K562 (cell line): ENCODE measurements around the gene KCND1. TPM values are rescaled to one million over a fixed set of nuclear protein-coding genes. Genes with fewer than 3 reads are reported as not detected.

Source experiments
- ATAC-seq: fragments of 200-7000 bp; cut with Tn5 transposase; 3 replicates; pipeline ENCODE4 v1.9.1; 2020; ENCODE audit warnings: moderate library complexity
- BruUV-seq: library from RNA; stranded (reverse); fragments of 400-500 nt; replicated peaks from 2 replicates; lab custom pipeline; 2021; lab: Mats Ljungman, UMichigan
- CTCF ChIA-PET: fragments of 300-600 bp; formaldehyde crosslinking; extraction: SDS; loops from one replicate; lab custom pipeline; 2021; ENCODE audit warnings: low intra/inter-chr PET ratio; lab: Yijun Ruan, JAX
- POLR2A ChIA-PET: fragments of 300-600, 350-650 bp; sonication (Branson Sonifier 250); formaldehyde crosslinking; extraction: SDS; loops from one replicate; lab custom pipeline; 2021; ENCODE audit warnings: antibody characterized with exemption, inconsistent platforms; lab: Yijun Ruan, JAX
- DNase-seq, 4 experiments: peaks; one replicate each; pipeline versions ENCODE4 v3.0.0 to v3.0.0-alpha.2; 2011 to 2018; ENCODE audit warnings: low spot score in 3 of 4, mixed read lengths in 3 of 4; ENCODE audit errors: extremely low read depth in 1 of 4
- FAIRE-seq: peaks from 2 replicates; lab custom pipeline; 2011; peaks lifted over from hg19 to GRCh38; lab: Jason Lieb, UNC
- H2AFZ ChIP-seq: 2 replicates; pipeline ENCODE4 v1.6.0; 2011; ENCODE audit warnings: low read depth, low read length, control low read depth, inconsistent platforms
- H3K27ac ChIP-seq: fragments of 200-600 bp; 3 replicates; pipeline ENCODE4 v1.8.0; 2011; ENCODE audit warnings: low read depth, mild to moderate bottlenecking, control low read depth, inconsistent platforms, low read length, moderate library complexity, mixed read lengths; ENCODE audit errors: extremely low read depth
- H3K27me3 ChIP-seq, 2 experiments: fragments of 300-600 bp in 1 of 2; 2 replicates in 1 of 2; 3 replicates in 1 of 2; pipeline versions ENCODE4 v1.6.0 to v1.8.0; 2011; ENCODE audit warnings: inconsistent platforms in 2 of 2, low read length in 2 of 2, mild to moderate bottlenecking in 1 of 2, mixed read lengths in 1 of 2, moderate library complexity in 1 of 2; ENCODE audit not compliant: control insufficient read depth in 2 of 2, insufficient read depth in 2 of 2
- H3K36me3 ChIP-seq: fragments of 300-600 bp; 3 replicates; pipeline ENCODE4 v1.8.0; 2011; ENCODE audit warnings: mild to moderate bottlenecking, low read length, inconsistent platforms; ENCODE audit not compliant: control insufficient read depth, insufficient read depth
- H3K4me1 ChIP-seq, 2 experiments: fragments of 200-600 bp in 1 of 2; replicated peaks in 1 of 2; 2 replicates in 1 of 2; 3 replicates in 1 of 2; pipeline versions ENCODE4 v1.5.1 to v1.8.0; 2011; ENCODE audit warnings: inconsistent platforms in 2 of 2, low read length in 2 of 2, mild to moderate bottlenecking in 1 of 2, mixed read lengths in 1 of 2, moderate library complexity in 1 of 2; ENCODE audit not compliant: control insufficient read depth in 2 of 2, insufficient read depth in 2 of 2
- H3K4me2 ChIP-seq: 2 replicates; pipeline ENCODE4 v1.6.1; 2011; ENCODE audit warnings: low read length, control low read depth, inconsistent platforms, mixed read lengths; ENCODE audit not compliant: insufficient read depth
- H3K4me3 ChIP-seq: fragments of 200-600 bp; sonication (generic), shearing (Covaris generic); 2 replicates; pipeline ENCODE4 v1.5.1; 2016; ENCODE audit warnings: control low read depth, inconsistent platforms
- H3K79me2 ChIP-seq: fragments of 200-600 bp; 3 replicates; pipeline ENCODE4 v1.8.0; 2011; ENCODE audit warnings: low read length, inconsistent platforms; ENCODE audit not compliant: control insufficient read depth, insufficient read depth
- H3K9ac ChIP-seq, 2 experiments: 2 replicates each; pipeline versions ENCODE4 v1.6.0 to v1.6.1; 2011; ENCODE audit warnings: low read depth in 2 of 2, low read length in 2 of 2, control low read depth in 1 of 2, inconsistent platforms in 1 of 2, mild to moderate bottlenecking in 1 of 2, mixed read lengths in 1 of 2; ENCODE audit not compliant: insufficient read depth in 1 of 2
- H3K9me1 ChIP-seq: one replicate; pipeline ENCODE4 v1.6.0; 2011; ENCODE audit warnings: inconsistent platforms, mild to moderate bottlenecking, low read length, moderate library complexity; ENCODE audit not compliant: control insufficient read depth, insufficient read depth
- H3K9me3 ChIP-seq: replicated peaks from 2 replicates; pipeline ENCODE4 v1.5.1; 2011; ENCODE audit warnings: low read depth, low read length, inconsistent platforms; ENCODE audit not compliant: control insufficient read depth, insufficient read depth
- H4K20me1 ChIP-seq: replicated peaks from 2 replicates; pipeline ENCODE4 v1.6.1; 2011; ENCODE audit warnings: low read length, inconsistent platforms, mixed read lengths; ENCODE audit not compliant: control insufficient read depth, insufficient read depth
- HNRNPLL ChIP-seq: fragments of 200-400 bp; formaldehyde crosslinking; IDR thresholded peaks from 2 replicates; pipeline ENCODE4 v1.6.1; 2017; ENCODE audit warnings: low read length, low read depth, mild to moderate bottlenecking; ENCODE audit not compliant: poor library complexity, severe bottlenecking
- JUN ChIP-seq, 2 experiments: sonication (generic) in 1 of 2; formaldehyde crosslinking in 1 of 2; IDR thresholded peaks; 2 replicates each; pipeline versions ENCODE4 v1.6.1 to v1.8.0; 2012 to 2022; ENCODE audit warnings: borderline replicate concordance in 2 of 2, mild to moderate bottlenecking in 2 of 2, improper control_type of control experiment in 1 of 2, low read depth in 1 of 2, low read length in 1 of 2, missing genetic modification reagents in 1 of 2
- L3MBTL2 ChIP-seq: fragments of 450-650 bp; IDR thresholded peaks from 2 replicates; pipeline ENCODE4 v1.6.1; 2016; ENCODE audit warnings: mild to moderate bottlenecking, moderate library complexity
- SAFB2 ChIP-seq: fragments of 200-400 bp; formaldehyde crosslinking; IDR thresholded peaks from 2 replicates; pipeline ENCODE4 v1.6.1; 2018; ENCODE audit warnings: borderline replicate concordance, low read length, low read depth, moderate library complexity; ENCODE audit not compliant: severe bottlenecking
- U2AF2 ChIP-seq: fragments of 200-400 bp; formaldehyde crosslinking; optimal IDR thresholded peaks from 2 replicates; pipeline ENCODE3; 2017; ENCODE audit warnings: low read depth, mild to moderate bottlenecking, low read length
- WGBS: fragments of 100-300 bp; shearing (Covaris generic); methylation state at CpG from one replicate; pipeline ENCODE4 v1.1.6; 2016; ENCODE audit warnings: low coverage, mixed read lengths; ENCODE audit not compliant: insufficient coverage; ENCODE audit errors: missing lambda C conversion rate; 5-methylcytosine and 5-hydroxymethylcytosine counted together
- in situ Hi-C: fragments of 300-500 bp; cut with MboI; formaldehyde crosslinking; loops from 4 replicates; pipeline ENCODE4 v1.15.0; 2018; ENCODE audit warnings: inconsistent platforms, mixed read lengths
- intact Hi-C: fragments of 100-400 bp; cut with micrococcal nuclease; formaldehyde crosslinking; loops from 2 replicates; pipeline ENCODE4 v1.14.2; 2022
- polyA plus RNA-seq, 8 experiments: library from polyadenylated mRNA; depleted of rRNA in 4 of 8; stranded (reverse) in 5 of 8; unstranded in 3 of 8; fragments of >200 nt; fragmentation: Nextera tagmentation in 2 of 8; fragmentation: Illumina TruSeq in 1 of 8; extraction: Ambion mirVana in 2 of 8; extraction: Trizol in 1 of 8; gene quantifications; 2 replicates each; pipeline versions ENCODE4 v1.2.1 to v1.2.3, GENCODE V29; 2011 to 2014; ENCODE audit warnings: inconsistent platforms in 1 of 8, missing spikeins in 1 of 8
- total RNA-seq, 7 experiments: library from RNA; depleted of rRNA in 6 of 7; stranded (reverse); fragments of >200 nt in 6 of 7; fragmentation: Illumina TruSeq in 2 of 7; extraction: Trizol in 2 of 7; gene quantifications; 2 replicates each; pipeline versions ENCODE4 v1.2.1 to v1.2.3, GENCODE V29; 2011 to 2021; ENCODE audit warnings: low replicate concordance in 1 of 7

Gene KCND1
- total and polyA plus RNA-seq, 9 of the 15 experiments (the other 6 are each of a cell fraction or from before 2014, with no cell fraction given), result 0.06 to 0.83 (median 0.39) TPM; not detected in 1

GRCh38 chrX:48923771-48924170 lies 47.9 kb downstream of the KCND1 start (continued):
- TF ChIP-seq SAFB2, result no peak

- no TSS peak for BruUV-seq
- H3K4me2 ChIP-seq, result peak overlapping the region; percentile 97
- POLR2A ChIA-PET, result no interaction called here
- H3K9ac ChIP-seq, result no peak overlapping the region
- no peak for DNase-seq
- H3K4me3 ChIP-seq, result no peak overlapping the region
- H3K27ac ChIP-seq, result peak overlapping the region; percentile 77; the same call in 2 of the 3 replicates
- no peaks in the 10 kb centered on the region for H3K9me1 ChIP-seq
- intact Hi-C loops (loop anchor here (1.0 kb wide), 1 partner anchor 123 kb away; the partner anchor contains the start of gene TFE3), in situ Hi-C loops (no loop called here)
- H3K36me3 ChIP-seq, result peaks cover 55% of the 10 kb centered on the region
- no peak overlapping the region for H2AFZ ChIP-seq
- no peak for TF ChIP-seq JUN (IDR thresholded peaks at IDR 0.05; ENCODE audit: borderline replicate concordance, low read depth, low read length)
- TF ChIP-seq JUN (CRISPR knock-in tag; IDR thresholded peaks at IDR 0.05; ENCODE audit: borderline replicate concordance), result 0 out of 2 replicates have a peak, but pooled peaks have one; percentile 5
- no peak for TF ChIP-seq U2AF2
- TF ChIP-seq HNRNPLL, result no peak
- TF ChIP-seq L3MBTL2, result no peak
- H3K27me3 ChIP-seq, result no peaks in the 10 kb centered on the region; a peak in 1 of 5 replicates
- 71% methylated on average over 4 of the region's 4 CpGs for WGBS
- peaks cover 21 to 28% of the 10 kb centered on the region in 2 experiments; a peak in 4 of 5 replicates for H3K4me1 ChIP-seq
- no peaks in the 10 kb centered on the region for H3K9me3 ChIP-seq
- no peak for FAIRE-seq
- H3K79me2 ChIP-seq, result peaks cover 48% of the 10 kb centered on the region
- peaks cover 15% of the 10 kb centered on the region for H4K20me1 ChIP-seq
- CTCF ChIA-PET, result no interaction called here
- ATAC-seq, result no peak
These were observed 50.9 kb downstream of the KCND1 start for GRCh38 chrX:48920718-48921104.
